Urinary bladder (tissue), 4 donors: ENCODE measurements around the gene PNPLA1. TPM values are rescaled to one million over a fixed set of nuclear protein-coding genes. Genes with fewer than 3 reads are reported as not detected.

ENCODE experiments used
- DNase-seq: peaks from one replicate; pipeline ENCODE4 v3.0.0-alpha.2; 2015; ENCODE audit errors: extremely low spot score
- H3K27ac ChIP-seq: one replicate; pipeline ENCODE4 v1.5.1; 2013; ENCODE audit warnings: low read depth, mild to moderate bottlenecking, moderate library complexity
- H3K36me3 ChIP-seq: one replicate; pipeline ENCODE4 v1.6.1; 2013; ENCODE audit warnings: mild to moderate bottlenecking, moderate library complexity; ENCODE audit not compliant: insufficient read depth
- H3K4me1 ChIP-seq: one replicate; pipeline ENCODE4 v1.6.1; 2013; ENCODE audit warnings: mild to moderate bottlenecking, moderate library complexity; ENCODE audit not compliant: insufficient read depth
- H3K4me3 ChIP-seq: one replicate; pipeline ENCODE4 v1.5.1; 2013; ENCODE audit warnings: low read depth, low read length
- WGBS: extraction: QIAGEN DNeasy Blood & Tissue Kit; methylation state at CpG from one replicate; pipeline ENCODE4 v1.1.7; 2013; 5-methylcytosine and 5-hydroxymethylcytosine counted together
- polyA plus RNA-seq: library from polyadenylated mRNA; stranded (reverse); fragments of 200-250 nt; gene quantifications from one replicate; pipeline ENCODE4 v1.2.3, GENCODE V29; 2013
- total RNA-seq: library from RNA; depleted of rRNA; stranded (reverse); fragments of >200 nt; gene quantifications from one replicate; pipeline ENCODE4 v1.2.3, GENCODE V29; 2014
- donor health status: healthy with polysubstance abuse.
- donor health status: healthy.

The PNPLA1 gene
- total and polyA plus RNA-seq, 2 donors, result 0.13 TPM; not detected in 1

GRCh38 chr6:36284359-36284758, 14.5 kb downstream of the PNPLA1 start:
- 88% methylated on average over 1 of the region's 1 CpG for WGBS
- H3K4me3 ChIP-seq, result no peak overlapping the region
- H3K4me1 ChIP-seq, result no peaks in the 10 kb centered on the region
- no peak overlapping the region for H3K27ac ChIP-seq
- no peak for DNase-seq
- no peaks in the 10 kb centered on the region for H3K36me3 ChIP-seq

- Histone ChIP-seq H3K27ac (no peak overlapping the region), H3K4me3 (no peak overlapping the region), H3K4me1 (no peaks in the 10 kb centered on the region), H3K36me3 (no peaks in the 10 kb centered on the region)
- DNase-seq, result no peak
- WGBS, result 13% methylated on average over 26 of the region's 26 CpGs
These were observed 15.4 kb downstream of the PNPLA1 start for GRCh38 chr6:36285187-36285671.

GRCh38 chr6:36285797-36286196, 15.9 kb downstream of the PNPLA1 start:
- Histone ChIP-seq H3K4me1 (no peaks in the 10 kb centered on the region), H3K36me3 (no peaks in the 10 kb centered on the region), H3K4me3 (no peak overlapping the region), H3K27ac (no peak overlapping the region)
- WGBS, result 73% methylated on average over 1 of the region's 1 CpG
- no peak for DNase-seq

GRCh38 chr6:36286858-36287257, 17.0 kb downstream of the PNPLA1 start:
- Histone ChIP-seq H3K4me3 (no peak overlapping the region), H3K27ac (no peak overlapping the region), H3K4me1 (no peaks in the 10 kb centered on the region), H3K36me3 (no peaks in the 10 kb centered on the region)
- DNase-seq, result no peak
- WGBS, result 70% methylated on average over 5 of the region's 5 CpGs

GRCh38 chr6:36289281-36289878, 19.5 kb downstream of the PNPLA1 start:
- H3K4me1 ChIP-seq, result no peaks in the 10 kb centered on the region
- H3K27ac ChIP-seq, result no peak overlapping the region
- no peak for DNase-seq
- WGBS, result 69% methylated on average over 7 of the region's 7 CpGs
- H3K4me3 ChIP-seq, result no peak overlapping the region
- H3K36me3 ChIP-seq, result no peaks in the 10 kb centered on the region

GRCh38 chr6:36290668-36291620, 21.1 kb downstream of the PNPLA1 start:
- H3K4me1 ChIP-seq, result no peaks in the 10 kb centered on the region
- H3K36me3 ChIP-seq, result no peaks in the 10 kb centered on the region
- 73% methylated on average over 23 of the region's 23 CpGs for WGBS
- DNase-seq, result no peak
- no peak overlapping the region for H3K4me3 ChIP-seq
- no peak overlapping the region for H3K27ac ChIP-seq

GRCh38 chr6:36292170-36292569, 22.3 kb downstream of the PNPLA1 start:
- no peak for DNase-seq
- no peaks in the 10 kb centered on the region for H3K36me3 ChIP-seq
- no peak overlapping the region for H3K27ac ChIP-seq
- H3K4me1 ChIP-seq, result no peaks in the 10 kb centered on the region
- 75% methylated on average over 6 of the region's 6 CpGs for WGBS
- no peak overlapping the region for H3K4me3 ChIP-seq

- Histone ChIP-seq H3K4me3 (no peak overlapping the region), H3K27ac (no peak overlapping the region), H3K36me3 (no peaks in the 10 kb centered on the region), H3K4me1 (no peaks in the 10 kb centered on the region)
- DNase-seq, result no peak
- WGBS, result 65% methylated on average over 1 of the region's 1 CpG
These were observed 26.4 kb downstream of the PNPLA1 start for GRCh38 chr6:36296240-36296639.

GRCh38 chr6:36297051-36297450, 27.2 kb downstream of the PNPLA1 start:
- Histone ChIP-seq H3K4me3 (no peak overlapping the region), H3K27ac (no peak overlapping the region), H3K4me1 (no peaks in the 10 kb centered on the region), H3K36me3 (no peaks in the 10 kb centered on the region)
- WGBS, result 83% methylated on average over 6 of the region's 6 CpGs
- DNase-seq, result no peak

GRCh38 chr6:36297511-36297910, 27.7 kb downstream of the PNPLA1 start:
- 85% methylated on average over 7 of the region's 7 CpGs for WGBS
- Histone ChIP-seq H3K36me3 (no peaks in the 10 kb centered on the region), H3K4me3 (no peak overlapping the region), H3K27ac (no peak overlapping the region), H3K4me1 (no peaks in the 10 kb centered on the region)
- DNase-seq, result no peak

GRCh38 chr6:36298027-36298426, 28.2 kb downstream of the PNPLA1 start:
- Histone ChIP-seq H3K27ac (no peak overlapping the region), H3K4me1 (no peaks in the 10 kb centered on the region), H3K4me3 (no peak overlapping the region), H3K36me3 (no peaks in the 10 kb centered on the region)
- WGBS, result 86% methylated on average over 4 of the region's 4 CpGs
- no peak for DNase-seq

- H3K27ac ChIP-seq, result no peak overlapping the region
- no peaks in the 10 kb centered on the region for H3K36me3 ChIP-seq
- 78% methylated on average over 10 of the region's 10 CpGs for WGBS
- no peaks in the 10 kb centered on the region for H3K4me1 ChIP-seq
- DNase-seq, result no peak
- no peak overlapping the region for H3K4me3 ChIP-seq
These were observed 31.3 kb downstream of the PNPLA1 start for GRCh38 chr6:36301085-36301658.

GRCh38 chr6:36301781-36302180, 31.9 kb downstream of the PNPLA1 start:
- WGBS, result 50% methylated on average over 7 of the region's 7 CpGs
- DNase-seq, result no peak
- H3K4me3 ChIP-seq, result no peak overlapping the region
- H3K4me1 ChIP-seq, result no peaks in the 10 kb centered on the region
- H3K27ac ChIP-seq, result no peak overlapping the region
- no peaks in the 10 kb centered on the region for H3K36me3 ChIP-seq
